SK-N-SH treated with all-trans-retinoic acid at 6 μM for 48 hours (cell line): ENCODE data around the gene LIMCH1.

Source experiments
- BACH2 ChIP-seq: fragments of 250-450 bp; sonication (Bioruptor Pico); IDR thresholded peaks from 2 replicates; pipeline ENCODE4 v1.9.0; 2021; ENCODE audit warnings: mild to moderate bottlenecking, borderline replicate concordance
- TOX ChIP-seq: fragments of 250-450 bp; sonication (Bioruptor Pico); IDR thresholded peaks from 2 replicates; pipeline ENCODE4 v1.8.0; 2021; ENCODE audit warnings: mild to moderate bottlenecking, moderate library complexity, borderline replicate concordance
- ZNF8 ChIP-seq: fragments of 450-650 bp; formaldehyde crosslinking; IDR thresholded peaks from 2 replicates; pipeline ENCODE4 v1.5.0; 2020; ENCODE audit warnings: mild to moderate bottlenecking, moderate library complexity
- TF ChIP-seq, protein P1 (sequence below): fragments of 250-450 bp; sonication (Bioruptor Pico); IDR thresholded peaks from 2 replicates; pipeline ENCODE4 v1.5.1; 2020; ENCODE audit warnings: low read depth, mild to moderate bottlenecking, moderate library complexity
- TF ChIP-seq, protein P2 (sequence below): fragments of 250-450 bp; sonication (Bioruptor Pico); IDR thresholded peaks from 2 replicates; pipeline ENCODE4 v1.8.0; 2020; ENCODE audit warnings: mild to moderate bottlenecking, moderate library complexity, borderline replicate concordance
- TF ChIP-seq, protein P3 (sequence below): fragments of 250-450 bp; sonication (Bioruptor Pico); IDR thresholded peaks from 2 replicates; pipeline ENCODE4 v1.5.0; 2020; ENCODE audit warnings: mild to moderate bottlenecking, moderate library complexity

DNA sequence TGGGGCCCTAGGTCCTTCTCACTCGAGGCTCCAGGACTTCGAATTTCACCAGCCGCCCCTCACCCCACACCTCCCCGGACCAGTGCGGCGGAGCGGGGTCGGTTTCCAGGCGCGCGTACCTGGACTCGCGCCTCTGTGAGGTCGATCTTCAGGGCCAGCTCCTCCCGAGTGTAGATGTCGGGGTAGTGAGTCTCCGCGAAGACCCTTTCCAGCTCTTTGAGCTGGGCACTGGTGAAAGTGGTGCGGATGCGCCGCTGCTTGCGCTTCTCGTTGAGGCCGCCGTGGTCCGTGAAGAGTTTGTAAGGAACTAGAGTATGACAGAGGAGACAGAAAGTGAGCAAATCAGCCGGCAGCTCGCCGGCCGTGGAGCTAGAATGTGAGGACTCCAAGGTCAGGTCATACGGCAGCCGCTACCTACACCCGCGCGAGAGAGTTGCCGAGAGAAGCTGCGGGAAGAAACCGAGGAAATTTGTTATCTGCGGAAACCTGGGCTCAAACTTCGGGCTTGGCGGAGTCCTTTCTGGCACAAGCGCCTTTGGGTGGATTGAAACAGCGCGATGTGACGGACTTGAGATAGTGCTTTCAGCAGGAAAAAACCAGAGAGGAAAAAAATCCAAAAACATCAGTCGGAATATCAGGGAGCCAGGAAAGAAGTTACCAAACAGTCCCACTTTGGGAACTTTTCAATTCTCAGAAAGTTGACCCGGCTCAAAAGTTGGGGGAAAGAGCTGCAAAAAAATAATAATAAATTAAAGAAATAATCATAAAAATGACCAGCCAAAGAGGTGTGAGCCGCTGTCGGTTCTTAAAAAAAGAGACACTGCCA lies 209.5 kb downstream of the LIMCH1 start:
- TF ChIP-seq, protein P1, sequence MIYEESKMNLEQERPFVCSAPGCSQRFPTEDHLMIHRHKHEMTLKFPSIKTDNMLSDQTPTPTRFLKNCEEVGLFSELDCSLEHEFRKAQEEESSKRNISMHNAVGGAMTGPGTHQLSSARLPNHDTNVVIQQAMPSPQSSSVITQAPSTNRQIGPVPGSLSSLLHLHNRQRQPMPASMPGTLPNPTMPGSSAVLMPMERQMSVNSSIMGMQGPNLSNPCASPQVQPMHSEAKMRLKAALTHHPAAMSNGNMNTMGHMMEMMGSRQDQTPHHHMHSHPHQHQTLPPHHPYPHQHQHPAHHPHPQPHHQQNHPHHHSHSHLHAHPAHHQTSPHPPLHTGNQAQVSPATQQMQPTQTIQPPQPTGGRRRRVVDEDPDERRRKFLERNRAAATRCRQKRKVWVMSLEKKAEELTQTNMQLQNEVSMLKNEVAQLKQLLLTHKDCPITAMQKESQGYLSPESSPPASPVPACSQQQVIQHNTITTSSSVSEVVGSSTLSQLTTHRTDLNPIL = no peak
- TF ChIP-seq, protein P2, sequence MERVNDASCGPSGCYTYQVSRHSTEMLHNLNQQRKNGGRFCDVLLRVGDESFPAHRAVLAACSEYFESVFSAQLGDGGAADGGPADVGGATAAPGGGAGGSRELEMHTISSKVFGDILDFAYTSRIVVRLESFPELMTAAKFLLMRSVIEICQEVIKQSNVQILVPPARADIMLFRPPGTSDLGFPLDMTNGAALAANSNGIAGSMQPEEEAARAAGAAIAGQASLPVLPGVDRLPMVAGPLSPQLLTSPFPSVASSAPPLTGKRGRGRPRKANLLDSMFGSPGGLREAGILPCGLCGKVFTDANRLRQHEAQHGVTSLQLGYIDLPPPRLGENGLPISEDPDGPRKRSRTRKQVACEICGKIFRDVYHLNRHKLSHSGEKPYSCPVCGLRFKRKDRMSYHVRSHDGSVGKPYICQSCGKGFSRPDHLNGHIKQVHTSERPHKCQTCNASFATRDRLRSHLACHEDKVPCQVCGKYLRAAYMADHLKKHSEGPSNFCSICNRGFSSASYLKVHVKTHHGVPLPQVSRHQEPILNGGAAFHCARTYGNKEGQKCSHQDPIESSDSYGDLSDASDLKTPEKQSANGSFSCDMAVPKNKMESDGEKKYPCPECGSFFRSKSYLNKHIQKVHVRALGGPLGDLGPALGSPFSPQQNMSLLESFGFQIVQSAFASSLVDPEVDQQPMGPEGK (CRISPR knock-in tag) = no peak
- TF ChIP-seq TOX (CRISPR knock-in tag) (no peak), BACH2 (CRISPR knock-in tag) (no peak), ZNF8 (no peak)
- TF ChIP-seq, protein P3, sequence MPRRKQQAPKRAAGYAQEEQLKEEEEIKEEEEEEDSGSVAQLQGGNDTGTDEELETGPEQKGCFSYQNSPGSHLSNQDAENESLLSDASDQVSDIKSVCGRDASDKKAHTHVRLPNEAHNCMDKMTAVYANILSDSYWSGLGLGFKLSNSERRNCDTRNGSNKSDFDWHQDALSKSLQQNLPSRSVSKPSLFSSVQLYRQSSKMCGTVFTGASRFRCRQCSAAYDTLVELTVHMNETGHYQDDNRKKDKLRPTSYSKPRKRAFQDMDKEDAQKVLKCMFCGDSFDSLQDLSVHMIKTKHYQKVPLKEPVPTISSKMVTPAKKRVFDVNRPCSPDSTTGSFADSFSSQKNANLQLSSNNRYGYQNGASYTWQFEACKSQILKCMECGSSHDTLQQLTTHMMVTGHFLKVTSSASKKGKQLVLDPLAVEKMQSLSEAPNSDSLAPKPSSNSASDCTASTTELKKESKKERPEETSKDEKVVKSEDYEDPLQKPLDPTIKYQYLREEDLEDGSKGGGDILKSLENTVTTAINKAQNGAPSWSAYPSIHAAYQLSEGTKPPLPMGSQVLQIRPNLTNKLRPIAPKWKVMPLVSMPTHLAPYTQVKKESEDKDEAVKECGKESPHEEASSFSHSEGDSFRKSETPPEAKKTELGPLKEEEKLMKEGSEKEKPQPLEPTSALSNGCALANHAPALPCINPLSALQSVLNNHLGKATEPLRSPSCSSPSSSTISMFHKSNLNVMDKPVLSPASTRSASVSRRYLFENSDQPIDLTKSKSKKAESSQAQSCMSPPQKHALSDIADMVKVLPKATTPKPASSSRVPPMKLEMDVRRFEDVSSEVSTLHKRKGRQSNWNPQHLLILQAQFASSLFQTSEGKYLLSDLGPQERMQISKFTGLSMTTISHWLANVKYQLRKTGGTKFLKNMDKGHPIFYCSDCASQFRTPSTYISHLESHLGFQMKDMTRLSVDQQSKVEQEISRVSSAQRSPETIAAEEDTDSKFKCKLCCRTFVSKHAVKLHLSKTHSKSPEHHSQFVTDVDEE (CRISPR knock-in tag) = no peak
